Measurements from ENCODE around the gene KRTAP1-5. TPM values are rescaled to one million over a fixed set of nuclear protein-coding genes. Genes with fewer than 3 reads are reported as not detected.
"Not testable (repeated sequence)": the region's sequence is repeated elsewhere in the genome, so short reads cannot be mapped to it uniquely, and the experiment has no call there.

The KRTAP1-5 gene
- total and polyA plus RNA-seq, 8 donors = not detected

- no peak for ATAC-seq
- no peak overlapping the region for H3K27ac ChIP-seq
- no peak overlapping the region for H3K4me3 ChIP-seq
- H3K27me3 ChIP-seq = no peaks in the 10 kb centered on the region
- no peaks in the 10 kb centered on the region for H3K9me3 ChIP-seq
- 35 to 40% methylated on average over 5 of the region's 5 CpGs for WGBS, 2 donors
- intact Hi-C loops (cut with DNase I) = no loop called here
- DNase-seq = no peak
- no peaks in the 10 kb centered on the region for H3K4me1 ChIP-seq
- FAIRE-seq = no peak
- no peak for TF ChIP-seq CTCF (IDR thresholded peaks at IDR 0.05)
- H3K36me3 ChIP-seq = no peaks in the 10 kb centered on the region
These were observed 24.2 kb downstream of the KRTAP1-5 start for GRCh38 chr17:41002814-41003213.

- 57 to 71% methylated on average over 4 of the region's 4 CpGs for WGBS, 2 donors
- Histone ChIP-seq H3K27ac (no peak overlapping the region), H3K27me3 (no peaks in the 10 kb centered on the region), H3K9me3 (no peaks in the 10 kb centered on the region), H3K4me1 (no peaks in the 10 kb centered on the region), H3K36me3 (no peaks in the 10 kb centered on the region), H3K4me3 (no peak overlapping the region)
- DNase-seq = no peak
- no peak for FAIRE-seq
- intact Hi-C loops (cut with DNase I) = no loop called here
- no peak for ATAC-seq
- no peak for TF ChIP-seq CTCF (IDR thresholded peaks at IDR 0.05)
These were observed 25.2 kb downstream of the KRTAP1-5 start for GRCh38 chr17:41001795-41002194.

DNA sequence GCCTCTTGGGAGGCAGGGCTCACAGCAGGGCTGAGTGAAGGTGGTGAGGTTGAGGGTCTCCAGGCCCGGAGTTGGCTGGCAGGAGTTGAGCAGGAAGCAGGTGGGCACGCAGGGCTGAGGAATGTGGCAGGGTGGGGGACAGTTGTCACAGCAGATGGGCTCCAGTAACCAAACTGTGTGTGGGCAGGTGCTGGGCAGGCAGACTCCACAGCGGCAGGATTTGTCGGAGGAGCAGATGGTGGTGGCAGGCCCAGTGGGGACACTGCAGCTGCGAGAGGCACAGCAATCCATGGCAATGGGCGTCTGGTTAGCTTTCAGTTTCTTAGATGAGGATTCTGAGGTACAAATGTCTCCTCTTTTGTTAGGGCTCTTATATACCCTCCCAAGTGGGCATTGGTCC is 27.4 kb downstream of the KRTAP1-5 start, which contains the start of gene KRTAP3-2:
Gene KRTAP3-2, minus strand, starts transcription at position 344 of the 400 bp plus-strand sequence. Its CDS starts 53 bp downstream, at position 291.
- H3K4me3 ChIP-seq; ATAC-seq; H3K36me3 ChIP-seq; H3K4me1 ChIP-seq; intact Hi-C loops (cut with DNase I); H3K27ac ChIP-seq; FAIRE-seq; H3K27me3 ChIP-seq; H3K9me3 ChIP-seq; DNase-seq: not testable (repeated sequence)
- WGBS, 2 donors = 68 to 91% methylated on average over 6 of the region's 6 CpGs

DNA sequence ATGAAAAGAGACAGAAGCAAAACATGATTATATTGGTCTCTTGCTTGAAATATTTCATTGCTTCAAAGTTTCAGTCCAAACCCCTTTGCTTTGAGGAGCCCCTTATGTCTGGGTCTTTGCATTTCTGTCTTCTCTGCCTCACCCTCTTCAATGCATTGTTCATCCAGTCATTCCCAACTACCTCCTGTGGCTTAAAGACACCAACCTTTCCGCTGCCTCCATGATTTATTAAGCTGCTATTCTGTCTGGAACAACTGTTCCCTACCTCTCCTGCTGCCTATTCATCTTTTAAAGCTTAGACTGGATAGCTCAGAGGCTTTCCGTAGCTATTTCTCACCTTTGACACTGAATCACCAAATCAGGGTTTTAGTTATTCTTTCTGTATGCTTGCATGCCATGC is 29.6 kb downstream of the KRTAP1-5 start:
- Histone ChIP-seq H3K27me3 (no peaks in the 10 kb centered on the region), H3K4me1 (no peaks in the 10 kb centered on the region), H3K27ac (no peak overlapping the region), H3K9me3 (no peaks in the 10 kb centered on the region), H3K36me3 (no peaks in the 10 kb centered on the region), H3K4me3 (no peak overlapping the region)
- ATAC-seq (no peak), FAIRE-seq (no peak), DNase-seq (no peak)
- intact Hi-C loops (cut with DNase I) = no loop called here
- TF ChIP-seq CTCF (IDR thresholded peaks at IDR 0.05) = no peak
- WGBS, 2 donors = 59% methylated on average over 2 of the region's 2 CpGs

GRCh38 chr17:40996829-40997228 is 30.2 kb downstream of the KRTAP1-5 start:
- no peak for DNase-seq
- no peak for TF ChIP-seq CTCF (IDR thresholded peaks at IDR 0.05)
- Histone ChIP-seq H3K36me3 (no peaks in the 10 kb centered on the region), H3K9me3 (no peaks in the 10 kb centered on the region), H3K4me1 (no peaks in the 10 kb centered on the region), H3K4me3 (no peak overlapping the region), H3K27me3 (no peaks in the 10 kb centered on the region), H3K27ac (no peak overlapping the region)
- intact Hi-C loops (cut with DNase I) = no loop called here
- WGBS, 2 donors = 68 to 78% methylated on average over 4 of the region's 4 CpGs
- FAIRE-seq = no peak
- no peak for ATAC-seq
